ENCODE results near the gene DLG2.

The DLG2 gene

DNA sequence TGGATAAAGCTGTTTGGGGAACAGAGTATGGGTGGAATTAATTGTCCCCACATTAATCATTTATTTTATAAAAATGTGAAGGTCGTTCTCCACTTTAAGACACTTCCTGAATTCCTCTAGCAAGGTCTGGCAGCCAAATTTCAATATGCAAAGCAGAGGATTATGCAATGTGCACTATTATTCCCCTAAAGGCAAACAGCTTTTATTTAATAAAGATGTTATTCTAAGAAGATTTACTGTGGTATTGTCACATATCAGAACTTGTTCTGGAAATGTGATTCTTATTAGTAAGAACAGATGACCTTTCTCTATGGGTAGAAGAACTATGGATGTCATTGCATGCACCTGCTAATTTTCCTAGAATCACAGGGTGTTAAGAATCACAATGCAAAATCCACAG, 1212.2 kb downstream of the DLG2 start:
- peaks cover 13% of the 10 kb centered on the region for H3K9me3 Mint-ChIP-seq
- H3K27ac Mint-ChIP-seq: no peak overlapping the region
- H3K4me1 Mint-ChIP-seq: no peaks in the 10 kb centered on the region

GRCh38 chr11:84413549-84413948, 1213.6 kb downstream of the DLG2 start:
- Mint-ChIP-seq H3K4me3 (no peak overlapping the region), H3K36me3 (no peaks in the 10 kb centered on the region), H3K27ac (no peak overlapping the region), H3K4me1 (no peaks in the 10 kb centered on the region), H3K9me3 (peaks cover 13% of the 10 kb centered on the region), H3K27me3 (no peaks in the 10 kb centered on the region)

More for the DNA sequence above, 1212.2 kb downstream of the DLG2 start:
- no peaks in the 10 kb centered on the region for H3K36me3 Mint-ChIP-seq
- H3K4me3 Mint-ChIP-seq: no peak overlapping the region
- H3K27me3 Mint-ChIP-seq: no peaks in the 10 kb centered on the region

GRCh38 chr11:84412862-84413261, 1214.3 kb downstream of the DLG2 start:
- Mint-ChIP-seq H3K4me1 (no peaks in the 10 kb centered on the region), H3K4me3 (no peak overlapping the region), H3K36me3 (no peaks in the 10 kb centered on the region), H3K27ac (no peak overlapping the region), H3K9me3 (peaks cover 13% of the 10 kb centered on the region), H3K27me3 (no peaks in the 10 kb centered on the region)

DNA sequence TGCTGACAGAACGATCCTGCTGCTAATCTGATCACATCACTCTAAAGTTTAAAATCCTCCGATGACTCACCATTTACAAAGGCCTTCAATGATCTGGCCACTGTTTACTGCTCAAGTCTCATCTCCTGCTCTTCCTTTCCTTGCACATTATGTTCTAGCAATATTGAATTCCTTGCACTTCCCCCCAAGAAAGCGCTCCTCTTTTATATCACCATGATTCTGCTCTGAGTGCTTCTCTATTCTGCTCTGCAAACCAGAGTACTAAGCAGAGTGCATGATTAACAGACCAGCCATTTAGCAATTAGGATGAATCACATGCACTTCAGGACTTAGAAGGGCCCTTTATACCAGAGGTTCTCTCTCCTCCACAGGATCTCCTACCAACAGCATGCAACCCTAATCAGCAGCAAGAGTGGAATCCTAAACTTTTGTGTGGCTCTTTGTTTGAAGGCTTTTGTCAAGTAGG, 1218.2 kb downstream of the DLG2 start:
- H3K9me3 Mint-ChIP-seq: peaks cover 6% of the 10 kb centered on the region
- H3K27me3 Mint-ChIP-seq: no peaks in the 10 kb centered on the region
- H3K36me3 Mint-ChIP-seq: no peaks in the 10 kb centered on the region
- no peak overlapping the region for H3K4me3 Mint-ChIP-seq
- no peak overlapping the region for H3K27ac Mint-ChIP-seq
- H3K4me1 Mint-ChIP-seq: no peaks in the 10 kb centered on the region

DNA sequence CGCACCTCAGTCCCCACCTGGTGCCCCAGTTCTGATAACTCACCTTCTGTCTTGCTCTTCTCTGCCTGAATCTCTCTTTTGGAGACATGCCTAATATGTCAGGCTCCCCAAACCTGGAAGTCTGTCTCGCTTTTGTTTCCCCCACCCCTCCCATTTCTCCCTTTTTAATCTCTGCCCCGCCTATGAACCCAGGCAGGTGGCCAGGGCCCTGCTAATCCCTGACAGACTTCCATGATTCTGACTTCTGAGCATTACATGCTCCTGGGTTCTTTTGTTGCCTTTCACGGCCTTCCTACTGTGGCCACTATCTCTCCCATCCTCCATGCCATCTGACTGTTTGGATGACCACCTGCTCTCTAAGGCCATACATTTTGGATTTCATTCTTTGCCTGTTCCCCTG, 1220.1 kb downstream of the DLG2 start:
- H3K27me3 Mint-ChIP-seq: no peaks in the 10 kb centered on the region
- H3K27ac Mint-ChIP-seq: no peak overlapping the region
- H3K9me3 Mint-ChIP-seq: peaks cover 7% of the 10 kb centered on the region

GRCh38 chr11:84398017-84398626, 1229.0 kb downstream of the DLG2 start:
- Mint-ChIP-seq H3K9me3 (no peaks in the 10 kb centered on the region), H3K36me3 (no peaks in the 10 kb centered on the region), H3K4me3 (no peak overlapping the region), H3K27me3 (no peaks in the 10 kb centered on the region), H3K4me1 (no peaks in the 10 kb centered on the region), H3K27ac (no peak overlapping the region)

More for the DNA sequence above, 1220.1 kb downstream of the DLG2 start:
- no peaks in the 10 kb centered on the region for H3K36me3 Mint-ChIP-seq
- H3K4me1 Mint-ChIP-seq: no peaks in the 10 kb centered on the region
- H3K4me3 Mint-ChIP-seq: no peak overlapping the region

DNA sequence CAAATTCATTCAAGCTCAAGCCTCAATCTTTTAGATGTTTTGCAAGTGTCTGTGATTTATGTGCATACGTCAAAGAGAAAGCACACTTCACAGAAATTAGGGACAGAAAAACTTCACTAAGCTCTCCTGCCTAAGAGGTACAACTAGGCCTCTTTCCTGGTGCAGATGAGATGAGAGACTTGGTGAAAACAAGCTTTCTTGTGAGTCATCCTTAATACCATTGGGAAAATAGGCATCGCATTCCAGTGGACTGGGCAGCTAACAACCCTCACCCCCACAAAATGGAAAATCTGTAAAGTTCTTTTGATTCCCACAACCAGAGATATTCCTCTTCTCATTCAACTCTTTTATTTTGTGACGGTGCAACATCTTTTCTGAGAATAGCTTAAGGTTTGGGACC, 1230.6 kb downstream of the DLG2 start:
- no peak overlapping the region for H3K27ac Mint-ChIP-seq
- H3K27me3 Mint-ChIP-seq: no peaks in the 10 kb centered on the region
- H3K4me3 Mint-ChIP-seq: no peak overlapping the region
- no peaks in the 10 kb centered on the region for H3K9me3 Mint-ChIP-seq
- H3K36me3 Mint-ChIP-seq: no peaks in the 10 kb centered on the region
- no peaks in the 10 kb centered on the region for H3K4me1 Mint-ChIP-seq

GRCh38 chr11:84390441-84391078, 1236.6 kb downstream of the DLG2 start:
- Mint-ChIP-seq H3K9me3 (no peaks in the 10 kb centered on the region), H3K27me3 (no peaks in the 10 kb centered on the region), H3K36me3 (no peaks in the 10 kb centered on the region), H3K4me3 (no peak overlapping the region), H3K4me1 (no peaks in the 10 kb centered on the region), H3K27ac (no peak overlapping the region)

GRCh38 chr11:84389696-84390095, 1237.4 kb downstream of the DLG2 start:
- no peaks in the 10 kb centered on the region for H3K9me3 Mint-ChIP-seq

DNA sequence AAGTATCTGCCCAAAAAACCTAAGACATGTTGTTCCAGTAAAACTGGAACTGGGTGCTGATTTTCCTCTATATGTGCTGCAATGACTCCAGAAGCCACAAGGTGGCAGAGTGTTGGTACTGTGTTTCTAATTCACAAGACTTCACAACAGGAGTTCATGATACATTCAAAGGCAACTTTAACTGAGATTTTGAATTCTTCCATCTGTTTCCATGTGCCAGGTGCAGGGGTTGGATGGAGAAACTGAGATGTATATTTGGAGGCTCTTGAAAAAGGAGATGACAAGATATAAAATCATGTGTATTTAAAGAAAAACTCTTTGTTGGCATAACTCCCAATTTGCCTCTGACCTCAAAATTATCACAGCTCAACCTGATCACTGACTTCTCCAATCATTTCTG, 1242.4 kb downstream of the DLG2 start:
- Mint-ChIP-seq H3K4me1 (no peaks in the 10 kb centered on the region), H3K27ac (no peak overlapping the region), H3K9me3 (no peaks in the 10 kb centered on the region), H3K36me3 (no peaks in the 10 kb centered on the region), H3K4me3 (no peak overlapping the region), H3K27me3 (no peaks in the 10 kb centered on the region)

More at GRCh38 chr11:84389696-84390095, 1237.4 kb downstream of the DLG2 start:
- H3K36me3 Mint-ChIP-seq: no peaks in the 10 kb centered on the region
- no peaks in the 10 kb centered on the region for H3K27me3 Mint-ChIP-seq
- H3K4me3 Mint-ChIP-seq: no peak overlapping the region
- H3K4me1 Mint-ChIP-seq: no peaks in the 10 kb centered on the region
- H3K27ac Mint-ChIP-seq: no peak overlapping the region

DNA sequence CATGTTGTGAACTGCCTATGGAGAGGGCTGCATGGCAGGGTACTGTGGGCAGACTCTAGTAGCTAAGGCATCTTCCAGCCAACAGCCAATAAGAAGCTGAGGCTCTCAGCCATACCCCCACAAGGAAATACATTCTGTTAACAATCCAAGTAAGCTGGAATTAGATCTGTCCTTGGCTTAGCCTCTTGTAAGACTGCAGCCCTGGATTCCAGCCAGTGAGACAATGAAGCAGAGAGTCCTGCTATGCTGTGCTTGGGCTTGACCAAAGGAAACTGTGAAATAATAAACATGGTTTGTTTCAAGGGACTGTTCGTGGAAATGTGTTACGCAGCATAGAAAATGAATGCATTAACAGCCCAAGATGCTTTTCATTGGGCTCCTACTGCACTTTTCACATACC, 1243.6 kb downstream of the DLG2 start:
- Mint-ChIP-seq H3K27ac (no peak overlapping the region), H3K4me3 (no peak overlapping the region), H3K9me3 (no peaks in the 10 kb centered on the region), H3K4me1 (no peaks in the 10 kb centered on the region), H3K27me3 (no peaks in the 10 kb centered on the region), H3K36me3 (no peaks in the 10 kb centered on the region)

DNA sequence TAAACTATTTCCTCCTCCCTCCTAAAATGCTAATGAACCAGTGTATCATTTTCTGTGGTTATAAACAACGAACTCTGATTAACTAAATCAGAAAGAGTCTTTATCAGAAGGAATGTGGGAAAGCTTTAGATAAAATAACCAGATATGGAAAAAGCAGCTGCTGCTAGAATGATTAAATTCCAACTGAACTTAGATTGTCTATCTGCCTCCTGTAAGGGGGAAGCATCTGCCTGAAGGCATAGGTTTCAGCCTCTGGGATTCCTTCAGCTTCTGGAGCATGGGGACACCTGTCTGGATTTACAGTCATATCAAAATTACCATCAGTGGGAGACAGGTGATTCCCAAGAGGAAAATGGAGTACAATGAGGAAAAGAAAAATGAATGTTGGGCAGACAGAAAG, 1245.5 kb downstream of the DLG2 start:
- Mint-ChIP-seq H3K27me3 (no peaks in the 10 kb centered on the region), H3K9me3 (no peaks in the 10 kb centered on the region), H3K36me3 (no peaks in the 10 kb centered on the region), H3K4me1 (no peaks in the 10 kb centered on the region), H3K4me3 (no peak overlapping the region), H3K27ac (no peak overlapping the region)

GRCh38 chr11:84372381-84372950, 1254.7 kb downstream of the DLG2 start:
- Mint-ChIP-seq H3K36me3 (no peaks in the 10 kb centered on the region), H3K4me3 (no peak overlapping the region), H3K27ac (no peak overlapping the region), H3K4me1 (no peaks in the 10 kb centered on the region), H3K27me3 (no peaks in the 10 kb centered on the region), H3K9me3 (peaks cover 8% of the 10 kb centered on the region)

DNA sequence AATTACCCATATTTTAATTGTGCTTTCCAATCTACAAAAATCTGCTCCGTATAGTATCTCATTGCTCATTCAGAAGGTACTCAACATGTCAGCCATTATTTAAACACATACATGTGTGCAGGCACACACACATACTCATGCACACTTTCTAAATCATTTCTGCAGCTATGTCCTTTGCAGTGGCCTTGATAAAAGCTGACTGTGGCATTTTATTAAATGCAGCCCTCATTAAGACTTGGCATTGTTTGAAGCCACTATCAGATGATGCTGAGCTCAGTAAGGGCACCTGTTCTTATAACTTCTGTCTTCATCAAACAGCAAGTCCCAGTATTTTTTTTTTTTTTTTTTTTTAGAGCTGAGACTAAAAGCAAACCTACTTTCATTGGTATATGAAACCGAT, 1269.1 kb downstream of the DLG2 start:
- Mint-ChIP-seq H3K36me3 (no peaks in the 10 kb centered on the region), H3K27me3 (no peaks in the 10 kb centered on the region), H3K4me3 (no peak overlapping the region), H3K4me1 (no peaks in the 10 kb centered on the region), H3K9me3 (no peaks in the 10 kb centered on the region), H3K27ac (no peak overlapping the region)

DNA sequence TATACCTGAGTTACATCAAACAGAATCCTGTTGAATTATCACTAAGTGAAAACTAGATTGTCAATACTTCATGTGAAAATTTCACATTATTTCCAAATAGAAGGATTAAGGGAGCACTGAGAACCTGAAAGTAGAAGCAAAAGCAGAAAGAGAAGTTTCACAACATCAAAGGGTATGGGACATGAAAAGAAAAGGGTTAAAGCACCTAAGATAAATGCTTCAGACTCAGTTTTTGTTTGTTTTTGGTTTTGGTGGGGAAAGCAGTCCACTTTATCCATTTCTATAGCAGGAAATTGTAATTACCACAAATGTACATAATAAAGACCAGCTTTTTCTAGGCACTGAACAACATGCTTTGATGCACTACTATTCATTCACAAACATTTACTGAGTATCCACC, 1271.2 kb downstream of the DLG2 start:
- no peaks in the 10 kb centered on the region for H3K4me1 Mint-ChIP-seq
- peaks cover 4% of the 10 kb centered on the region for H3K9me3 Mint-ChIP-seq
- H3K4me3 Mint-ChIP-seq: no peak overlapping the region
- H3K36me3 Mint-ChIP-seq: no peaks in the 10 kb centered on the region
- no peaks in the 10 kb centered on the region for H3K27me3 Mint-ChIP-seq
- H3K27ac Mint-ChIP-seq: no peak overlapping the region

DNA sequence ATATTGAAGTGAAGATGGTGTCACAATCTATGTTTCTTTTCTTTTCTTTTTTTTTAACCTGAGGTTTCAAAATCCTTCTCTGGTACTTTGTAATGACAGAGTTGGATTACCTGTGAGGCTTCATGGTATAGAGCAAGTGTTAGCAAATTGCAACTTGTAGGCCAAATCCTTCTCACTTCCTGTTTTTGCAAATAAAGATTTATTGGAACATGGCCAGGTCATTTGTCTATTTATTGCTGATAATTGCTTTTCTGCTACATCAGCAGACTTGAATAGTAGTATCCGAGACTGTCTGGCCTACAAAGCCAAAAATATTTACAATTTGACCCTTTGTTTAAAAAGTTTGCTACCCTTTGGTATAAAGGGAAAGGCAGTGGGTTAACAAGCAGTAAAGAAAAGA, 1281.5 kb downstream of the DLG2 start:
- H3K27me3 Mint-ChIP-seq: no peaks in the 10 kb centered on the region
- H3K4me1 Mint-ChIP-seq: no peaks in the 10 kb centered on the region
- H3K4me3 Mint-ChIP-seq: no peak overlapping the region
- H3K36me3 Mint-ChIP-seq: no peaks in the 10 kb centered on the region
- no peak overlapping the region for H3K27ac Mint-ChIP-seq
- H3K9me3 Mint-ChIP-seq: peaks cover 5% of the 10 kb centered on the region

Measured in activated naive CD4-positive, alpha-beta T cell treated with anti-CD3 and anti-CD28 coated beads, Interleukin-2, amount 50 U/mL, for 24 hours (primary cell).